ENCODE data around the gene HDGFL3.
A peak's percentile ranks its signal among the peaks of the same experiment; 100 is the strongest.

Gene HDGFL3

GRCh38 chr15:83207660-83208366 lies at the start of gene HDGFL3:
Gene HDGFL3, minus strand, starts transcription at chr15:83207823. Its CDS starts 409 bp downstream, at chr15:83207414.
- peak within 1 kb of the TSS; percentile 75 for H3K4me3 ChIP-seq (ENCODE audit: low read depth, low read length)
- TF ChIP-seq, protein P1, sequence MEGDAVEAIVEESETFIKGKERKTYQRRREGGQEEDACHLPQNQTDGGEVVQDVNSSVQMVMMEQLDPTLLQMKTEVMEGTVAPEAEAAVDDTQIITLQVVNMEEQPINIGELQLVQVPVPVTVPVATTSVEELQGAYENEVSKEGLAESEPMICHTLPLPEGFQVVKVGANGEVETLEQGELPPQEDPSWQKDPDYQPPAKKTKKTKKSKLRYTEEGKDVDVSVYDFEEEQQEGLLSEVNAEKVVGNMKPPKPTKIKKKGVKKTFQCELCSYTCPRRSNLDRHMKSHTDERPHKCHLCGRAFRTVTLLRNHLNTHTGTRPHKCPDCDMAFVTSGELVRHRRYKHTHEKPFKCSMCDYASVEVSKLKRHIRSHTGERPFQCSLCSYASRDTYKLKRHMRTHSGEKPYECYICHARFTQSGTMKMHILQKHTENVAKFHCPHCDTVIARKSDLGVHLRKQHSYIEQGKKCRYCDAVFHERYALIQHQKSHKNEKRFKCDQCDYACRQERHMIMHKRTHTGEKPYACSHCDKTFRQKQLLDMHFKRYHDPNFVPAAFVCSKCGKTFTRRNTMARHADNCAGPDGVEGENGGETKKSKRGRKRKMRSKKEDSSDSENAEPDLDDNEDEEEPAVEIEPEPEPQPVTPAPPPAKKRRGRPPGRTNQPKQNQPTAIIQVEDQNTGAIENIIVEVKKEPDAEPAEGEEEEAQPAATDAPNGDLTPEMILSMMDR (conservative IDR thresholded peaks at IDR 0.05; ENCODE audit: low read depth, low read length) = peak; percentile 25

DNA sequence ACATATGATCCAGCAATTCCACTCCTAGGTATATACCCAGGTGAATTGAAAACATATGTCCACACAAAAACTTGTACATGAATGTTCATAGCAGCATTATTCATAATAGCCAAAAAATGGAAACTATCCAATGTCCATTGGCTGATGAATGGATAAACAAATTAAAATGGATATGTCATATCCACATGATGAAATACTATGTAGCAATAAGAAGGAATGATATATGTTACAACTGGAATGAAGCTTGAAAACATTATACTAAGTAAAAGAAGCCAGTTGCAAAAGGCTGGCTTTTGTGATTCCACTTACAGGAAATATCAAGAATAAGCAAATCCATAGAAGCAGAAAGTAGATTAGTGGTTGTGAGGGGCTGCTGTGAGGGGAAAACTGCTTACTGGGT lies 43.2 kb upstream of the HDGFL3 start:
- TF ChIP-seq, protein P1 (conservative IDR thresholded peaks at IDR 0.05; ENCODE audit: low read depth, low read length) = no peak
- no peak overlapping the region for H3K4me3 ChIP-seq (ENCODE audit: low read depth, low read length)
- DNase-seq (ENCODE audit: low read depth) = peak; percentile 23

More at GRCh38 chr15:83207660-83208366, at the start of gene HDGFL3:
- DNase-seq (ENCODE audit: low read depth) = peak; percentile 66

DNA sequence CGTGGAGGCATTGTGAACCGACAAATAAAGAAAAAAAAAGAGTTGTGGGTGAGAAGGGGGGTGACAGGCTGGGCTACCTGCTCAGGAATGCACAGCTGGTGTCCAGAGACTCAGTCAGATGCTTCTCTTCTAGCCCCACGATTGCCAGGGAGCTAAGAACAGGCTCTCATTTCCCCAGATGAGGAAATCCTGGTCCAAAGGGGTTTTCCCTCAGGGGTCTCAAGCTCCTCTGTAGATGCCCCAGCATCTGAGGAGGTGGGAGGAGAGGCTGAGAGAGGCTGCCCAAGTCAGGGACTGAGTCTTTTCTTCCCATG lies 41.4 kb upstream of the HDGFL3 start:
- no peak for DNase-seq (ENCODE audit: low read depth)
- no peak overlapping the region for H3K4me3 ChIP-seq (ENCODE audit: low read depth, low read length)
- TF ChIP-seq, protein P1 (conservative IDR thresholded peaks at IDR 0.05; ENCODE audit: low read depth, low read length) = no peak

DNA sequence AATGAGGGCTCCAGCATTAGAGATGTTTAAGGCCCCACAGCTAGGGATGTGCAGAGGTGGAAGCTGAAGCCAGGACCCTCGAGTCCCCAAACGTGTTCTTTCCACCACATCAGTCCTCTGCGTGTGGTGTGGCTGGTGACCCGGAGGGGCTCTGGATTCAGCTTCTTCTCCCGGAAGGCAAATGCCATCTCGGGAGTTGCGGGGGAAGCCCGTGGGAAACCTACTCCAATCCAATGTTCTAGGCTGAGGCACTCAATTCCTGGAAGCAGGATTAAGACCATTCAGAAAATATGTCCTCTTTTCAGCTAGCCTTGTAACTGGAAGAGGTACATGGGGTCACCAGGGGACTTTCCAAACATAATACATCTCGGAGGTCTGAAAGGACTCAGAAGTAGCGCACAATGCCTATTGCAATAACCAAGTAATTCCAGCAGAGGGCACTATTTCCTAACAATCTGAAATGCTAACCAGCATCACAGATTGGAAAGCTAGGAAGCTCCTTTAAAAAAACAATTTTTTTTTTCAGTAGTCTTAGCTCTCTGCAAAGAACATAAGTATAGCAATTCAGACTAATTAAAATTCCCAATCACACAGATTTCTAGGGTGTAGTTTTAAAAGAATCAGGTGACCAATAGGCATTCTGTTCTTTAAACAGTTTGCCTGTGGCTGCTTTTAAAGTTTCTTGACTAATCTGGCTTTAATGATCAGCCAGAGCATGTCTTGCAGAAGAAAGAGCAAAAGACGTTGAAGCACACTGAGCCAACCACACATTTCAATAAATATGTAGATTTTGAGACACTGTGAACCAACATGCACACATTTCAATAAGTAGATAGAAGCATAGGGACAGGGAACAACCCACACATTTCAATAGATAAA lies 40.8 kb upstream of the HDGFL3 start:
- peak; percentile 85 for DNase-seq (ENCODE audit: low read depth)
- TF ChIP-seq, protein P1 (conservative IDR thresholded peaks at IDR 0.05; ENCODE audit: low read depth, low read length) = peak; percentile 80
- H3K4me3 ChIP-seq (ENCODE audit: low read depth, low read length) = no peak overlapping the region

GRCh38 chr15:83243634-83244033 lies 36.0 kb upstream of the HDGFL3 start:
- TF ChIP-seq, protein P1 (conservative IDR thresholded peaks at IDR 0.05; ENCODE audit: low read depth, low read length) = no peak
- DNase-seq (ENCODE audit: low read depth) = no peak
- H3K4me3 ChIP-seq (ENCODE audit: low read depth, low read length) = no peak overlapping the region

- TF ChIP-seq, protein P1 (conservative IDR thresholded peaks at IDR 0.05; ENCODE audit: low read depth, low read length) = no peak
- no peak overlapping the region for H3K4me3 ChIP-seq (ENCODE audit: low read depth, low read length)
- DNase-seq (ENCODE audit: low read depth) = no peak
These were observed 22.6 kb upstream of the HDGFL3 start for GRCh38 chr15:83230242-83230641.

All from choroid plexus epithelial cell (primary cell).